ENCODE data around the gene DLGAP1.

DLGAP1 gene

GRCh38 chr18:3852321-3852720 is 602.8 kb downstream of the DLGAP1 start:
- DNase-seq, result no peak

- DNase-seq, result no peak
These were observed 603.9 kb downstream of the DLGAP1 start for GRCh38 chr18:3851159-3851558.

GRCh38 chr18:3848316-3848715 is 606.8 kb downstream of the DLGAP1 start:
- DNase-seq, result no peak

GRCh38 chr18:3845161-3845560 is 609.9 kb downstream of the DLGAP1 start:
- DNase-seq, result no peak

GRCh38 chr18:3842844-3843243 is 612.3 kb downstream of the DLGAP1 start:
- no peak for DNase-seq

- no peak for DNase-seq
These were observed 614.3 kb downstream of the DLGAP1 start for GRCh38 chr18:3840766-3841165.

- no peak for DNase-seq
These were observed 615.5 kb downstream of the DLGAP1 start for GRCh38 chr18:3839581-3839981.

GRCh38 chr18:3836483-3837335 is 618.4 kb downstream of the DLGAP1 start:
- no peak for DNase-seq

GRCh38 chr18:3832025-3832638 is 623.0 kb downstream of the DLGAP1 start:
- DNase-seq, result no peak

GRCh38 chr18:3830604-3831003 is 624.5 kb downstream of the DLGAP1 start:
- no peak for DNase-seq

- no peak for DNase-seq
These were observed 627.8 kb downstream of the DLGAP1 start for GRCh38 chr18:3827236-3827845.

GRCh38 chr18:3826021-3826420 is 629.1 kb downstream of the DLGAP1 start:
- DNase-seq, result no peak

- DNase-seq, result no peak
These were observed 631.0 kb downstream of the DLGAP1 start for GRCh38 chr18:3824101-3824500.

- DNase-seq, result no peak
These were observed 632.0 kb downstream of the DLGAP1 start for GRCh38 chr18:3823073-3823472.

- no peak for DNase-seq
These were observed 633.6 kb downstream of the DLGAP1 start for GRCh38 chr18:3821524-3821923.

- DNase-seq, result no peak
These were observed 635.1 kb downstream of the DLGAP1 start for GRCh38 chr18:3819961-3820360.

- DNase-seq, result no peak
These were observed 638.3 kb downstream of the DLGAP1 start for GRCh38 chr18:3816610-3817363.

GRCh38 chr18:3815991-3816390 is 639.1 kb downstream of the DLGAP1 start:
- DNase-seq, result no peak

- DNase-seq, result no peak
These were observed 640.3 kb downstream of the DLGAP1 start for GRCh38 chr18:3814816-3815215.

GRCh38 chr18:3810296-3810695 is 644.8 kb downstream of the DLGAP1 start:
- no peak for DNase-seq

GRCh38 chr18:3808985-3809780 is 645.9 kb downstream of the DLGAP1 start:
- no peak for DNase-seq

- no peak for DNase-seq
These were observed 648.5 kb downstream of the DLGAP1 start for GRCh38 chr18:3806656-3807055.
